Coronary artery (tissue), 2 donors: ENCODE results near the gene GNAO1.

Source experiments
- DNase-seq: peaks from one replicate; pipeline ENCODE4 v3.0.0-alpha.2; 2017; ENCODE audit warnings: low spot score
- H3K27ac ChIP-seq, 2 donors: fragments of 200-600 bp; sonication (generic); one replicate each; pipeline ENCODE4 v1.5.1; 2016 to 2019
- H3K4me3 ChIP-seq: fragments of 200-600 bp; sonication (generic); 2 replicates; pipeline ENCODE4 v1.5.1; 2016; ENCODE audit warnings: mild to moderate bottlenecking, moderate library complexity
- CTCF ChIP-seq: fragments of 200-600 bp; sonication (generic); IDR thresholded peaks from one replicate; pipeline ENCODE4 v1.5.1; 2019; ENCODE audit warnings: antibody characterized with exemption

Gene GNAO1

GRCh38 chr16:56234737-56235136 is 43.4 kb downstream of the GNAO1 start:
- TF ChIP-seq CTCF, result no peak
- H3K27ac ChIP-seq, result no peak overlapping the region
- H3K4me3 ChIP-seq, result no peak overlapping the region
- no peak for DNase-seq

- TF ChIP-seq CTCF, result no peak
- H3K27ac ChIP-seq, result no peak overlapping the region
- H3K4me3 ChIP-seq, result no peak overlapping the region
- DNase-seq, result peak; percentile 24
Measured at GRCh38 chr16:56237451-56237930, 46.2 kb downstream of the GNAO1 start.

GRCh38 chr16:56238188-56238587 is 46.9 kb downstream of the GNAO1 start:
- Histone ChIP-seq H3K27ac (no peak overlapping the region), H3K4me3 (no peak overlapping the region)
- DNase-seq, result no peak
- no peak for TF ChIP-seq CTCF

- TF ChIP-seq CTCF, result no peak
- H3K4me3 ChIP-seq, result no peak overlapping the region
- no peak for DNase-seq
Measured at GRCh38 chr16:56241596-56241995, 50.3 kb downstream of the GNAO1 start.

GRCh38 chr16:56242740-56243139 is 51.5 kb downstream of the GNAO1 start:
- no peak for TF ChIP-seq CTCF

More at GRCh38 chr16:56241596-56241995, 50.3 kb downstream of the GNAO1 start:
- no peak overlapping the region for H3K27ac ChIP-seq

GRCh38 chr16:56244612-56245011 is 53.3 kb downstream of the GNAO1 start:
- no peak overlapping the region for H3K27ac ChIP-seq
- DNase-seq, result no peak
- no peak overlapping the region for H3K4me3 ChIP-seq
- no peak for TF ChIP-seq CTCF

More at GRCh38 chr16:56242740-56243139, 51.5 kb downstream of the GNAO1 start:
- no peak for DNase-seq
- no peak overlapping the region for H3K4me3 ChIP-seq
- H3K27ac ChIP-seq, result no peak overlapping the region

GRCh38 chr16:56245197-56245596 is 53.9 kb downstream of the GNAO1 start:
- H3K27ac ChIP-seq, result no peak overlapping the region
- no peak overlapping the region for H3K4me3 ChIP-seq
- no peak for DNase-seq
- TF ChIP-seq CTCF, result no peak
